Endodermal cell (in vitro differentiated cells): ENCODE data around the gene ZNF213. TPM values are rescaled to one million over a fixed set of nuclear protein-coding genes. Genes with fewer than 3 reads are reported as not detected.
A peak's percentile ranks its signal among the peaks of the same experiment; 100 is the strongest.

Experiments
- DNase-seq: peaks from one replicate; pipeline ENCODE4 v3.0.0-alpha.2; 2017
- H3K27ac ChIP-seq: 2 replicates; pipeline ENCODE4 v1.5.1; 2013; ENCODE audit warnings: mild to moderate bottlenecking, low read depth, low read length, moderate library complexity
- H3K27me3 ChIP-seq: 2 replicates; pipeline ENCODE4 v1.6.1; 2013; ENCODE audit warnings: mild to moderate bottlenecking, low read length, moderate library complexity; ENCODE audit not compliant: insufficient read depth, control insufficient read depth, poor library complexity, severe bottlenecking
- H3K36me3 ChIP-seq: 2 replicates; pipeline ENCODE4 v1.7.0; 2013; ENCODE audit warnings: mild to moderate bottlenecking, low read length, moderate library complexity; ENCODE audit not compliant: control insufficient read depth, insufficient read depth
- H3K4me1 ChIP-seq: one replicate; pipeline ENCODE4 v1.7.0; 2013; ENCODE audit warnings: low read length; ENCODE audit not compliant: control insufficient read depth, insufficient read depth
- H3K4me3 ChIP-seq: 2 replicates; pipeline ENCODE4 v1.5.1; 2013; ENCODE audit warnings: mild to moderate bottlenecking, low read length, moderate library complexity
- H3K9ac ChIP-seq: 2 replicates; pipeline ENCODE4 v1.6.1; 2013; ENCODE audit warnings: mild to moderate bottlenecking, low read length, moderate library complexity; ENCODE audit not compliant: poor library complexity, severe bottlenecking; ENCODE audit errors: extremely low read depth
- H3K9me3 ChIP-seq: 2 replicates; pipeline ENCODE4 v1.6.1; 2013; ENCODE audit warnings: mild to moderate bottlenecking, low read length, moderate library complexity; ENCODE audit not compliant: control insufficient read depth
- H3K27ac Mint-ChIP-seq: 2 replicates; pipeline ENCODE4 v1.8.0; 2020; ENCODE audit warnings: mixed read lengths
- H3K27me3 Mint-ChIP-seq: 2 replicates; pipeline ENCODE4 v1.8.0; 2021; ENCODE audit warnings: mild to moderate bottlenecking, mixed read lengths; ENCODE audit not compliant: insufficient read depth
- H3K36me3 Mint-ChIP-seq: 2 replicates; pipeline ENCODE4 v1.8.0; 2020; ENCODE audit warnings: low read depth, mixed read lengths
- H3K4me1 Mint-ChIP-seq: 2 replicates; pipeline ENCODE4 v1.8.0; 2020; ENCODE audit warnings: mixed read lengths
- H3K4me3 Mint-ChIP-seq: 2 replicates; pipeline ENCODE4 v1.8.0; 2020; ENCODE audit warnings: mild to moderate bottlenecking, moderate library complexity, mixed read lengths
- H3K9me3 Mint-ChIP-seq: 2 replicates; pipeline ENCODE4 v1.8.0; 2020; ENCODE audit warnings: mild to moderate bottlenecking, mixed read lengths
- CTCF ChIP-seq: fragments of 200-600 bp; sonication (generic); conservative IDR thresholded peaks from 2 replicates; pipeline ENCODE4 v1.5.0; 2021; ENCODE audit warnings: antibody characterized with exemption, mild to moderate bottlenecking
- WGBS, 2 experiments: methylation state at CpG; one replicate each; pipeline versions ENCODE4 v1.1.5 to v1.1.7; 2013; ENCODE audit warnings: missing lambda C conversion rate in 2 of 2, mixed read lengths in 1 of 2; ENCODE audit not compliant: insufficient coverage in 1 of 2, insufficient read length in 1 of 2; 5-methylcytosine and 5-hydroxymethylcytosine counted together
- total RNA-seq, 2 donors: library from RNA; stranded (reverse); fragmentation: NEBNext Ultra II Directional in 1 of 2; extraction: Animal tissue kit (Norgen Biotek cat#: 25700) in 1 of 2; gene quantifications; 2 replicates in 1 of 2; 3 replicates in 1 of 2; pipeline ENCODE4 v1.2.1, GENCODE V29; 2021

ZNF213 gene
- total RNA-seq, 2 donors from 2014 or later, result 5.1 to 6.3 TPM

GRCh38 chr16:3182608-3183444 is 48.0 kb downstream of the ZNF213 start:
- Mint-ChIP-seq H3K4me3 (peak overlapping the region; percentile 78), H3K9me3 (no peaks in the 10 kb centered on the region), H3K4me1 (peaks cover 2% of the 10 kb centered on the region), H3K27ac (no peak overlapping the region), H3K36me3 (no peaks in the 10 kb centered on the region), H3K27me3 (peaks cover 80% of the 10 kb centered on the region)
- 0 to 1% methylated on average over 59 to 72 of the region's 72 CpGs for WGBS, 2 experiments
- Histone ChIP-seq H3K4me1 (no peaks in the 10 kb centered on the region), H3K9ac (peak overlapping the region; percentile 15), H3K36me3 (no peaks in the 10 kb centered on the region), H3K4me3 (peak overlapping the region; percentile 92), H3K27me3 (peaks cover 70% of the 10 kb centered on the region), H3K9me3 (no peaks in the 10 kb centered on the region), H3K27ac (no peak overlapping the region)
- TF ChIP-seq CTCF, result peak; percentile 53
- peak; percentile 96 for DNase-seq

- Histone ChIP-seq H3K4me3 (peak overlapping the region; percentile 92), H3K27me3 (peaks cover 62% of the 10 kb centered on the region), H3K9ac (peak overlapping the region; percentile 15), H3K4me1 (no peaks in the 10 kb centered on the region), H3K27ac (no peak overlapping the region), H3K9me3 (no peaks in the 10 kb centered on the region), H3K36me3 (no peaks in the 10 kb centered on the region)
- DNase-seq, result peak; percentile 83
- H3K27me3 Mint-ChIP-seq, result peaks cover 73% of the 10 kb centered on the region
- no peaks in the 10 kb centered on the region for H3K9me3 Mint-ChIP-seq
- H3K27ac Mint-ChIP-seq, result peak overlapping the region; percentile 5
- no peaks in the 10 kb centered on the region for H3K36me3 Mint-ChIP-seq
- TF ChIP-seq CTCF, result no peak
- 1 to 3% methylated on average over 30 to 40 of the region's 42 CpGs for WGBS, 2 experiments
- H3K4me3 Mint-ChIP-seq, result peak overlapping the region; percentile 78
- H3K4me1 Mint-ChIP-seq, result peaks cover 2% of the 10 kb centered on the region
These were observed 48.8 kb downstream of the ZNF213 start for GRCh38 chr16:3183445-3184139.

GRCh38 chr16:3186946-3187690 is 52.3 kb downstream of the ZNF213 start:
- H3K4me1 ChIP-seq, result no peaks in the 10 kb centered on the region
- peak; percentile 53 for DNase-seq
- H3K27me3 ChIP-seq, result peaks cover 52% of the 10 kb centered on the region
- peak overlapping the region; percentile 88 for H3K4me3 ChIP-seq
- Mint-ChIP-seq H3K27me3 (peaks cover 68% of the 10 kb centered on the region), H3K4me3 (peak overlapping the region; percentile 93), H3K27ac (no peak overlapping the region), H3K36me3 (no peaks in the 10 kb centered on the region), H3K9me3 (no peaks in the 10 kb centered on the region), H3K4me1 (peaks cover 7% of the 10 kb centered on the region)
- H3K27ac ChIP-seq, result no peak overlapping the region
- TF ChIP-seq CTCF, result no peak
- no peaks in the 10 kb centered on the region for H3K36me3 ChIP-seq
- 87 to 93% methylated on average over 18 to 23 of the region's 23 CpGs for WGBS, 2 experiments
- H3K9me3 ChIP-seq, result no peaks in the 10 kb centered on the region
- no peak overlapping the region for H3K9ac ChIP-seq
